Vagina (tissue), 2 donors: ENCODE data around the gene RPH3AL. TPM values are rescaled to one million over a fixed set of nuclear protein-coding genes. Genes with fewer than 3 reads are reported as not detected.
"Not testable (repeated sequence)": the region's sequence is repeated elsewhere in the genome, so short reads cannot be mapped to it uniquely, and the experiment has no call there.

Source experiments
- DNase-seq, 2 donors: peaks; one replicate each; pipeline ENCODE4 v3.0.0-alpha.2; 2017; ENCODE audit errors: extremely low spot score in 2 of 2
- H3K27ac ChIP-seq: fragments of 200-600 bp; sonication (generic); one replicate; pipeline ENCODE4 v1.5.1; 2019
- H3K27me3 ChIP-seq: fragments of 200-600 bp; sonication (generic); one replicate; pipeline ENCODE4 v1.5.1; 2019
- H3K36me3 ChIP-seq, 2 donors: fragments of 200-600 bp; sonication (generic); one replicate each; pipeline ENCODE4 v1.5.1; 2017 to 2019
- H3K4me1 ChIP-seq: fragments of 200-600 bp; sonication (generic); one replicate; pipeline ENCODE4 v1.5.1; 2019
- H3K4me3 ChIP-seq, 2 donors: fragments of 200-600 bp; sonication (generic); 1 replicate in 1 of 2; 2 replicates in 1 of 2; pipeline ENCODE4 v1.5.1; 2016 to 2019
- H3K9me3 ChIP-seq: fragments of 200-600 bp; sonication (generic); one replicate; pipeline ENCODE4 v1.5.1; 2019
- CTCF ChIP-seq, 3 experiments: fragments of 450-650 bp in 2 of 3; fragments of 200-600 bp in 1 of 3; sonication (generic) in 1 of 3; IDR thresholded peaks; one replicate each; pipeline ENCODE4 v1.5.1; 2017 to 2019; ENCODE audit warnings: antibody characterized with exemption in 3 of 3, mild to moderate bottlenecking in 2 of 3, moderate library complexity in 2 of 3
- POLR2A ChIP-seq, 2 donors: fragments of 450-650 bp; IDR thresholded peaks; one replicate each; pipeline ENCODE4 v1.6.1; 2017; ENCODE audit warnings: antibody characterized with exemption in 2 of 2, mild to moderate bottlenecking in 2 of 2, moderate library complexity in 2 of 2
- POLR2AphosphoS5 ChIP-seq, 2 donors: sonication (generic); formaldehyde crosslinking; IDR thresholded peaks; one replicate each; pipeline ENCODE4 v1.9.0; 2017; ENCODE audit warnings: antibody characterized with exemption in 2 of 2, mild to moderate bottlenecking in 2 of 2, low read depth in 1 of 2; ENCODE audit not compliant: insufficient read depth in 1 of 2
- intact Hi-C: fragments of 100-400 bp; cut with DNase I; formaldehyde crosslinking; loops from one replicate; pipeline ENCODE4 v1.15.1; 2023
- total RNA-seq: library from RNA; depleted of rRNA; stranded (reverse); fragments of >200 nt; gene quantifications from one replicate; pipeline ENCODE4 v1.2.3, GENCODE V29; 2016

RPH3AL gene
- total RNA-seq, 1 donor from 2014 or later: 43.5 TPM

- no peak for TF ChIP-seq POLR2A (IDR thresholded peaks at IDR 0.05)
- intact Hi-C loops: no loop called here
Observed at GRCh38 chr17:228951-229708, 123.5 kb downstream of the RPH3AL start.

GRCh38 chr17:227946-228615, 124.5 kb downstream of the RPH3AL start:
- no peak overlapping the region for H3K4me3 ChIP-seq
- no peaks in the 10 kb centered on the region for H3K4me1 ChIP-seq
- DNase-seq: no peak
- no peaks in the 10 kb centered on the region for H3K27me3 ChIP-seq
- no peak overlapping the region for H3K27ac ChIP-seq
- H3K36me3 ChIP-seq: no peaks in the 10 kb centered on the region
- H3K9me3 ChIP-seq: no peaks in the 10 kb centered on the region
- TF ChIP-seq CTCF (IDR thresholded peaks at IDR 0.05) (no peak), POLR2A (IDR thresholded peaks at IDR 0.05) (no peak), POLR2AphosphoS5 (IDR thresholded peaks at IDR 0.05; ENCODE audit: insufficient read depth in 1 of 2, low read depth in 1 of 2) (no peak)
- intact Hi-C loops: no loop called here

More at GRCh38 chr17:228951-229708, 123.5 kb downstream of the RPH3AL start:
- no peak for DNase-seq
- Histone ChIP-seq H3K4me3 (no peak overlapping the region), H3K36me3 (no peaks in the 10 kb centered on the region), H3K9me3 (no peaks in the 10 kb centered on the region), H3K27me3 (no peaks in the 10 kb centered on the region), H3K4me1 (no peaks in the 10 kb centered on the region), H3K27ac (no peak overlapping the region)

GRCh38 chr17:227078-227945, 125.3 kb downstream of the RPH3AL start:
- TF ChIP-seq POLR2AphosphoS5 (IDR thresholded peaks at IDR 0.05; ENCODE audit: insufficient read depth in 1 of 2, low read depth in 1 of 2) (no peak), POLR2A (IDR thresholded peaks at IDR 0.05) (no peak)
- H3K27me3 ChIP-seq: no peaks in the 10 kb centered on the region
- intact Hi-C loops: no loop called here
- H3K27ac ChIP-seq: no peak overlapping the region
- no peaks in the 10 kb centered on the region for H3K9me3 ChIP-seq
- DNase-seq: no peak
- H3K4me3 ChIP-seq: no peak overlapping the region
- H3K36me3 ChIP-seq: no peaks in the 10 kb centered on the region
- no peaks in the 10 kb centered on the region for H3K4me1 ChIP-seq

GRCh38 chr17:226108-227077, 126.2 kb downstream of the RPH3AL start:
- Histone ChIP-seq H3K36me3 (no peaks in the 10 kb centered on the region), H3K9me3 (no peaks in the 10 kb centered on the region), H3K27me3 (no peaks in the 10 kb centered on the region), H3K27ac (no peak overlapping the region), H3K4me1 (no peaks in the 10 kb centered on the region), H3K4me3 (no peak overlapping the region)
- no peak for DNase-seq
- TF ChIP-seq POLR2AphosphoS5 (IDR thresholded peaks at IDR 0.05; ENCODE audit: insufficient read depth in 1 of 2, low read depth in 1 of 2) (no peak), CTCF (IDR thresholded peaks at IDR 0.05) (no peak), POLR2A (IDR thresholded peaks at IDR 0.05) (no peak)
- intact Hi-C loops: no loop called here

GRCh38 chr17:225551-225950, 127.1 kb downstream of the RPH3AL start:
- TF ChIP-seq CTCF (IDR thresholded peaks at IDR 0.05) (no peak), POLR2A (IDR thresholded peaks at IDR 0.05) (no peak), POLR2AphosphoS5 (IDR thresholded peaks at IDR 0.05; ENCODE audit: insufficient read depth in 1 of 2, low read depth in 1 of 2) (no peak)
- Histone ChIP-seq H3K4me3 (no peak overlapping the region), H3K36me3 (no peaks in the 10 kb centered on the region), H3K9me3 (no peaks in the 10 kb centered on the region), H3K4me1 (no peaks in the 10 kb centered on the region), H3K27me3 (no peaks in the 10 kb centered on the region), H3K27ac (no peak overlapping the region)
- intact Hi-C loops: no loop called here
- DNase-seq: no peak

GRCh38 chr17:224576-224975, 128.0 kb downstream of the RPH3AL start:
- H3K4me1 ChIP-seq, H3K27me3 ChIP-seq, DNase-seq, intact Hi-C loops, H3K9me3 ChIP-seq, H3K4me3 ChIP-seq, H3K36me3 ChIP-seq, H3K27ac ChIP-seq: not testable (repeated sequence)
